Pulmonary artery endothelial cell (primary cell): ENCODE measurements around the gene SAG. TPM values are rescaled to one million over a fixed set of nuclear protein-coding genes. Genes with fewer than 3 reads are reported as not detected.

Experiments
- DNase-seq: peaks from one replicate; pipeline ENCODE4 v3.0.0-alpha.2; 2011; ENCODE audit warnings: low read depth, low spot score
- total RNA-seq: library from RNA; depleted of rRNA; stranded (reverse); fragments of >200 nt; gene quantifications from 2 replicates; pipeline ENCODE4 v1.2.3, GENCODE V29; 2014

SAG gene
- 0.07 TPM in 1 of 2 replicates, not detected in the other for total RNA-seq

- no peak for DNase-seq
Observed at GRCh38 chr2:233307565-233307964, at the start of gene SAG. SAG (plus strand) TSS chr2:233307816; CDS start chr2:233309190, 1,374 bp downstream.

- no peak for DNase-seq
Observed at GRCh38 chr2:233258211-233258610, 49.4 kb upstream of the SAG start.

GRCh38 chr2:233259730-233260129 is 47.9 kb upstream of the SAG start:
- DNase-seq = no peak

GRCh38 chr2:233260661-233261060 is 47.0 kb upstream of the SAG start:
- no peak for DNase-seq

- no peak for DNase-seq
Observed at GRCh38 chr2:233261819-233262555, 45.6 kb upstream of the SAG start.

- DNase-seq = no peak
Observed at GRCh38 chr2:233262562-233262961, 45.1 kb upstream of the SAG start.

DNA sequence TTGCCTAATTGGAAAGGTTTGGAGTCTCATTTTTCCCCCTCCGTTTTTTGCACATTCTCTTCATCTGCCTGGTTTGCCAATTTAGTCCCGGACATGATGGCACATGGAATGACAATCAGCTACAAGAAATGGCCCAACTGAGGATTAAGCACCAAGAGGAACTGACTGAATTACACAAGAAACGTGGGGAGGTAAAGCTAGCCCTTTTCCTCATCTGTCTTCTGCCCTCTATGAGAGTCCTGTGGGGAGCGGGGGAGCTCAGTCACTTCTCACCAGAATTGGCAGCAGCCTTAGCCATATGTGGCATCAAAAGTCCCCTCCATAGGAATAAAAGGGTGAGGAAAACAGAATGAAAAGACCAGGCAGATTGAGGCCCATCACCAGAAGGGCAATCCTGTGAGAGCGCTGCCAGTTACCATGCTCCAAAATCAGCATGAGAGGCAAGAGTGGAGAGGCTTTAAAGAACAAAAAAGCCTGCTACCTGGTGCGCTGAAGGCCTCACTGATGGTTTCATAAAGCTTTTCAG is 44.5 kb upstream of the SAG start:
- DNase-seq = no peak

DNA sequence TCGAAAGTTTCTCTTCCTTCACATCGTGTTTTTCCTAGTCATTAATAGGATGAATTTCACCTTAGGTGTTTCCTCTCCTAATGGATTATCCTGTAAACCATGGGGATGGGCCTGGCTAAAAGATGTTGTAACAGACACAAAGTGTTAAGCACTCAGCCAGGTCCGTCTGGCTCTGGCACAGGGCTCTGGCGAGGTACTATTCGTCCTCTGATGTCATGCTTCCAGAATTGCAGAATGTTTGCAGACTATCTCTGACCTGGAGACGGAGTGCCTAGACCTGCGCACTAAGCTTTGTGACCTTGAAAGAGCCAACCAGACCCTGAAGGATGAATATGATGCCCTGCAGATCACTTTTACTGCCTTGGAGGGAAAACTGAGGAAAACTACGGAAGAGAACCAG is 42.9 kb upstream of the SAG start:
- no peak for DNase-seq

- DNase-seq = no peak
Observed at GRCh38 chr2:233265899-233266431, 41.7 kb upstream of the SAG start.

- DNase-seq = no peak
Observed at GRCh38 chr2:233266481-233266880, 41.1 kb upstream of the SAG start.

GRCh38 chr2:233267516-233268245 is 39.9 kb upstream of the SAG start:
- no peak for DNase-seq

GRCh38 chr2:233270366-233270765 is 37.2 kb upstream of the SAG start:
- no peak for DNase-seq

GRCh38 chr2:233270951-233271350 is 36.7 kb upstream of the SAG start:
- DNase-seq = no peak

GRCh38 chr2:233271693-233272092 is 35.9 kb upstream of the SAG start:
- no peak for DNase-seq

DNA sequence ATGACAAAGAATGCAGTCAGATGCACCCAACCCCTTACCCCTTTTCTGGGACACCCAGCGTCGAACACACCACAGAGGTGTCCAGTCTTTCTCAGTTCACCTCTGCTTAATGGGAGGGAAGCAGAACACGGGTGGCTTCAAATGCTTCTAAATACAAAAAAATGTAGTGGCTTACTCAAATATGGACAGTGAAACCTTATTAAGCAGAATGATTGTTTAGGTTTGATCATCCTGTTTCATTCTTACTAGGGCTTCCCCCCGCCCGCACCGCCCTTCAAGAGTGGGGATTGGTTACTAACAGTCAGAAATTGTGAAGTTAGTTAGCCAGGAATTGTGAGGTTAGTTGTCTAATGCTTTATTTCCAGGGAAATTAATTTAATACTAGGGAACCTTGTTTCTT is 34.5 kb upstream of the SAG start:
- DNase-seq = no peak

- DNase-seq = no peak
Observed at GRCh38 chr2:233275223-233275622, 32.4 kb upstream of the SAG start.

- DNase-seq = no peak
Observed at GRCh38 chr2:233278921-233279320, 28.7 kb upstream of the SAG start.

DNA sequence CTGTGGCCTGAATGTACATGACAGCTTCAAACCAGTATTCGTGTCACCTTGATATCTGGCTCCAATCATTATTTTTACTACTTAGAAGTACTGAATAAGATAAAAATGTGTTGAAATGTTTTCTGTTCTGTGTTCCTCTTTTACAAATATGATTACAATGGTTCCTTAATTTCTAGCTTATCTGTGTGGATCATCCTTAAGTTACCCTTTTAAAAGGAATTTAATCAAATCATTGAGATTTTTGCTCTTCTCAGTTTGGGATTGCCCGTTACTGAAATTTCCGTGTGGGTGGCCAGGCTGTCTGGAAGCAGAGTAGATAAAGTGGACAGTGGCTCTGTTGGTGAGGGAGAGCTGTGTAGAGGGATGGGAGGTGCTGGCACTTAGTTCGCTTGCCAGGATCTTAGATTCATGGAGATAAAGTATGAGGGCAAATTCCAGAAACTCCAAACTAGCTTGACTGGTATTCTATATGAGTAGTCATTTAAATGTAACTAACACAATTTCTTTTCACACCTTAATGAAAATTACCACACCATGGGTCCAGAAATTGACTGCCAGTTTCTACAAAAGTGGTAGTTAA is 27.4 kb upstream of the SAG start:
- DNase-seq = no peak

GRCh38 chr2:233281553-233281952 is 26.1 kb upstream of the SAG start:
- no peak for DNase-seq

- DNase-seq = no peak
Observed at GRCh38 chr2:233281992-233282603, 25.5 kb upstream of the SAG start.

GRCh38 chr2:233285921-233286320 is 21.7 kb upstream of the SAG start:
- DNase-seq = no peak

GRCh38 chr2:233287871-233288270 is 19.7 kb upstream of the SAG start:
- DNase-seq = no peak
